RWPE2 (cell line): Measurements from ENCODE around the gene HCFC1R1.
A peak's percentile ranks its signal among the peaks of the same experiment; 100 is the strongest.

Experiments used
- ATAC-seq: fragments of 200-7000 bp; cut with Tn5 transposase; 3 replicates; pipeline ENCODE4 v1.9.1; 2021; ENCODE audit warnings: low read depth
- DNase-seq: peaks from one replicate; pipeline ENCODE4 v3.0.0-alpha.2; 2020; ENCODE audit warnings: low spot score
- H3K27ac ChIP-seq: fragments of 450-650 bp; 2 replicates; pipeline ENCODE4 v1.5.1; 2017; ENCODE audit warnings: mild to moderate bottlenecking; ENCODE audit not compliant: poor library complexity, severe bottlenecking
- H3K27me3 ChIP-seq: fragments of 250-450 bp; sonication (Bioruptor Pico); 2 replicates; pipeline ENCODE4 v1.5.1; 2021; ENCODE audit warnings: mild to moderate bottlenecking, moderate library complexity; ENCODE audit not compliant: insufficient read depth, poor library complexity, severe bottlenecking
- H3K36me3 ChIP-seq: fragments of 250-450 bp; sonication (Bioruptor Pico); 2 replicates; pipeline ENCODE4 v1.5.1; 2020; ENCODE audit warnings: low read depth, mild to moderate bottlenecking, moderate library complexity
- H3K4me1 ChIP-seq: fragments of 250-450 bp; sonication (Bioruptor Pico); 2 replicates; pipeline ENCODE4 v1.5.1; 2021; ENCODE audit warnings: mild to moderate bottlenecking, moderate library complexity; ENCODE audit not compliant: insufficient read depth, poor library complexity, severe bottlenecking
- H3K4me3 ChIP-seq: fragments of 250-450 bp; sonication (Bioruptor Pico); 2 replicates; pipeline ENCODE4 v1.5.1; 2021; ENCODE audit warnings: mild to moderate bottlenecking, moderate library complexity; ENCODE audit not compliant: severe bottlenecking
- H3K9me3 ChIP-seq: fragments of 250-450 bp; sonication (Bioruptor Pico); 2 replicates; pipeline ENCODE4 v1.5.1; 2021; ENCODE audit warnings: mild to moderate bottlenecking, moderate library complexity; ENCODE audit not compliant: severe bottlenecking
- CTCF ChIP-seq: fragments of 450-650 bp; IDR thresholded peaks from one replicate; pipeline ENCODE4 v1.5.1; 2017; ENCODE audit warnings: mild to moderate bottlenecking, moderate library complexity; ENCODE audit not compliant: poor library complexity, severe bottlenecking

The HCFC1R1 gene

GRCh38 chr16:3065069-3065741 lies 41.5 kb upstream of the HCFC1R1 start, which contains the start of gene IL32:
TSS of gene IL32 (plus strand) at chr16:3065640. CDS start at chr16:3065812, 172 bp downstream.
- no peak within 1 kb of the TSS for H3K4me3 ChIP-seq
- DNase-seq (no peak), ATAC-seq (peak; percentile 71)
- no peaks in the 10 kb centered on the region for H3K36me3 ChIP-seq
- H3K27ac ChIP-seq = no peak within 1 kb of the TSS
- H3K4me1 ChIP-seq = peaks cover 8% of the 10 kb centered on the region
- TF ChIP-seq CTCF = no peak
- no peaks in the 10 kb centered on the region for H3K9me3 ChIP-seq
- H3K27me3 ChIP-seq = no peaks in the 10 kb centered on the region

- Histone ChIP-seq H3K27me3 (no peaks in the 10 kb centered on the region), H3K4me1 (peaks cover 8% of the 10 kb centered on the region), H3K36me3 (no peaks in the 10 kb centered on the region), H3K27ac (no peak overlapping the region), H3K4me3 (no peak overlapping the region), H3K9me3 (no peaks in the 10 kb centered on the region)
- no peak for DNase-seq
- no peak for TF ChIP-seq CTCF
- ATAC-seq = no peak
These were observed 40.1 kb upstream of the HCFC1R1 start for GRCh38 chr16:3063625-3064386.

GRCh38 chr16:3062553-3062952 lies 38.8 kb upstream of the HCFC1R1 start:
- no peak for TF ChIP-seq CTCF
- peaks cover 8% of the 10 kb centered on the region for H3K4me1 ChIP-seq
- no peaks in the 10 kb centered on the region for H3K36me3 ChIP-seq
- no peaks in the 10 kb centered on the region for H3K9me3 ChIP-seq
- ATAC-seq (no peak), DNase-seq (no peak)
- H3K4me3 ChIP-seq = no peak overlapping the region
- H3K27me3 ChIP-seq = no peaks in the 10 kb centered on the region
- no peak overlapping the region for H3K27ac ChIP-seq

- Histone ChIP-seq H3K27ac (no peak overlapping the region), H3K27me3 (no peaks in the 10 kb centered on the region), H3K4me3 (no peak overlapping the region), H3K36me3 (no peaks in the 10 kb centered on the region), H3K4me1 (peaks cover 8% of the 10 kb centered on the region), H3K9me3 (no peaks in the 10 kb centered on the region)
- no peak for TF ChIP-seq CTCF
- DNase-seq = no peak
- no peak for ATAC-seq
These were observed 36.8 kb upstream of the HCFC1R1 start for GRCh38 chr16:3060339-3061127.
